ENCODE measurements around the gene DEGS2.

Gene DEGS2

GRCh38 chr14:100152091-100152490 is 7.4 kb downstream of the DEGS2 start:
- peaks cover 14% of the 10 kb centered on the region for H3K9me3 ChIP-seq (ENCODE audit: control insufficient read depth, insufficient read depth, low read length)
- H3K9me2 ChIP-seq (replicated peaks; ENCODE audit: control insufficient read depth, low read length) = no peaks in the 10 kb centered on the region
- no peaks in the 10 kb centered on the region for H3K79me2 ChIP-seq (ENCODE audit: control insufficient read depth, low read length)
- TF ChIP-seq EZH2phosphoT487 (IDR thresholded peaks at IDR 0.05; ENCODE audit: borderline replicate concordance, low read length) (no peak), CTCF (IDR thresholded peaks at IDR 0.05; ENCODE audit: low read depth, low read length, poor library complexity, severe bottlenecking) (no peak)
- H3K27me3 ChIP-seq (ENCODE audit: control insufficient read depth, low read length) = no peaks in the 10 kb centered on the region
- no peaks in the 10 kb centered on the region for H3K36me3 ChIP-seq (ENCODE audit: control insufficient read depth, low read length)
- no peaks in the 10 kb centered on the region for H3F3A ChIP-seq (ENCODE audit: control insufficient read depth, insufficient read depth)
- no peak overlapping the region for H3K4me3 ChIP-seq (ENCODE audit: low read length)
- H3K4me2 ChIP-seq (ENCODE audit: low read length) = no peak overlapping the region
- H4K20me1 ChIP-seq (ENCODE audit: control insufficient read depth, insufficient read depth, low read depth, low read length) = no peaks in the 10 kb centered on the region
- H3K4me1 ChIP-seq (ENCODE audit: control insufficient read depth, low read length) = peaks cover 16% of the 10 kb centered on the region
- no peak overlapping the region for H3K27ac ChIP-seq (ENCODE audit: low read depth, low read length)

GRCh38 chr14:100150932-100151587 is 8.4 kb downstream of the DEGS2 start:
- H4K20me1 ChIP-seq (ENCODE audit: control insufficient read depth, insufficient read depth, low read depth, low read length) = no peaks in the 10 kb centered on the region
- H3K36me3 ChIP-seq (ENCODE audit: control insufficient read depth, low read length) = no peaks in the 10 kb centered on the region
- H3K4me3 ChIP-seq (ENCODE audit: low read length) = no peak overlapping the region
- H3K4me1 ChIP-seq (ENCODE audit: control insufficient read depth, low read length) = peaks cover 21% of the 10 kb centered on the region
- no peaks in the 10 kb centered on the region for H3K79me2 ChIP-seq (ENCODE audit: control insufficient read depth, low read length)
- H3K27me3 ChIP-seq (ENCODE audit: control insufficient read depth, low read length) = no peaks in the 10 kb centered on the region
- H3K4me2 ChIP-seq (ENCODE audit: low read length) = no peak overlapping the region
- no peak for TF ChIP-seq EZH2phosphoT487 (IDR thresholded peaks at IDR 0.05; ENCODE audit: borderline replicate concordance, low read length)
- TF ChIP-seq CTCF (IDR thresholded peaks at IDR 0.05; ENCODE audit: low read depth, low read length, poor library complexity, severe bottlenecking) = no peak
- H3K9me2 ChIP-seq (replicated peaks; ENCODE audit: control insufficient read depth, low read length) = no peaks in the 10 kb centered on the region
- H3K27ac ChIP-seq (ENCODE audit: low read depth, low read length) = no peak overlapping the region
- H3K9me3 ChIP-seq (ENCODE audit: control insufficient read depth, insufficient read depth, low read length) = peaks cover 14% of the 10 kb centered on the region
- no peaks in the 10 kb centered on the region for H3F3A ChIP-seq (ENCODE audit: control insufficient read depth, insufficient read depth)

- no peaks in the 10 kb centered on the region for H3F3A ChIP-seq (ENCODE audit: control insufficient read depth, insufficient read depth)
- H3K4me2 ChIP-seq (ENCODE audit: low read length) = no peak overlapping the region
- no peaks in the 10 kb centered on the region for H3K27me3 ChIP-seq (ENCODE audit: control insufficient read depth, low read length)
- H3K27ac ChIP-seq (ENCODE audit: low read depth, low read length) = no peak overlapping the region
- no peaks in the 10 kb centered on the region for H4K20me1 ChIP-seq (ENCODE audit: control insufficient read depth, insufficient read depth, low read depth, low read length)
- no peak for TF ChIP-seq EZH2phosphoT487 (IDR thresholded peaks at IDR 0.05; ENCODE audit: borderline replicate concordance, low read length)
- TF ChIP-seq CTCF (IDR thresholded peaks at IDR 0.05; ENCODE audit: low read depth, low read length, poor library complexity, severe bottlenecking) = no peak
- peaks cover 9% of the 10 kb centered on the region for H3K9me3 ChIP-seq (ENCODE audit: control insufficient read depth, insufficient read depth, low read length)
- H3K9me2 ChIP-seq (replicated peaks; ENCODE audit: control insufficient read depth, low read length) = no peaks in the 10 kb centered on the region
- H3K4me3 ChIP-seq (ENCODE audit: low read length) = no peak overlapping the region
- H3K36me3 ChIP-seq (ENCODE audit: control insufficient read depth, low read length) = no peaks in the 10 kb centered on the region
- H3K79me2 ChIP-seq (ENCODE audit: control insufficient read depth, low read length) = no peaks in the 10 kb centered on the region
- H3K4me1 ChIP-seq (ENCODE audit: control insufficient read depth, low read length) = peaks cover 21% of the 10 kb centered on the region
Observed at GRCh38 chr14:100149851-100150611, 9.4 kb downstream of the DEGS2 start.
